Right lung (tissue), 10 donors: Measurements from ENCODE around the gene PAQR8. TPM values are rescaled to one million over a fixed set of nuclear protein-coding genes. Genes with fewer than 3 reads are reported as not detected.

Experiments used
- DNase-seq, 2 donors: peaks; one replicate each; pipeline ENCODE4 v3.0.0-alpha.2; 2013
- long read RNA-seq, 8 donors: transcript quantifications; one replicate each; lab custom pipeline, GENCODE V29; 2026
- polyA plus RNA-seq, 5 donors: library from polyadenylated mRNA; unstranded; fragments of 120-200 nt; gene quantifications; one replicate each; pipeline versions ENCODE4 v1.2.1 to v1.2.3, GENCODE V29; 2013; ENCODE audit warnings: inconsistent platforms in 1 of 5, low replicate concordance in 1 of 5; ENCODE audit not compliant: insufficient read length in 5 of 5, insufficient read depth in 1 of 5

PAQR8 gene, protein sequence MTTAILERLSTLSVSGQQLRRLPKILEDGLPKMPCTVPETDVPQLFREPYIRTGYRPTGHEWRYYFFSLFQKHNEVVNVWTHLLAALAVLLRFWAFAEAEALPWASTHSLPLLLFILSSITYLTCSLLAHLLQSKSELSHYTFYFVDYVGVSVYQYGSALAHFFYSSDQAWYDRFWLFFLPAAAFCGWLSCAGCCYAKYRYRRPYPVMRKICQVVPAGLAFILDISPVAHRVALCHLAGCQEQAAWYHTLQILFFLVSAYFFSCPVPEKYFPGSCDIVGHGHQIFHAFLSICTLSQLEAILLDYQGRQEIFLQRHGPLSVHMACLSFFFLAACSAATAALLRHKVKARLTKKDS
- polyA plus RNA-seq, result 10 to 100 TPM; 13.4 to 20.8 (median 17.6) TPM
- long read RNA-seq, donor 1, full-length matches to known transcripts, result 11 of 11 reads
- long read RNA-seq, donor 1, partial matches to known transcripts, result 0 of 11 reads
- long read RNA-seq, donor 1, other reads (novel, unspliced or antisense), result 0 of 11 reads
- long read RNA-seq, donor 2, full-length matches to known transcripts, result 5 of 5 reads
- long read RNA-seq, donor 2, partial matches to known transcripts, result 0 of 5 reads
- long read RNA-seq, donor 2, other reads (novel, unspliced or antisense), result 0 of 5 reads
- long read RNA-seq, donor 3, full-length matches to known transcripts, result 7 of 24 reads
- long read RNA-seq, donor 3, partial matches to known transcripts, result 17 of 24 reads
- long read RNA-seq, donor 3, other reads (novel, unspliced or antisense), result 0 of 24 reads
- long read RNA-seq, donor 4, full-length matches to known transcripts, result 5 of 5 reads
- long read RNA-seq, donor 4, partial matches to known transcripts, result 0 of 5 reads
- long read RNA-seq, donor 4, other reads (novel, unspliced or antisense), result 0 of 5 reads
- long read RNA-seq, donor 5, full-length matches to known transcripts, result 13 of 13 reads
- long read RNA-seq, donor 5, partial matches to known transcripts, result 0 of 13 reads
- long read RNA-seq, donor 5, other reads (novel, unspliced or antisense), result 0 of 13 reads
- long read RNA-seq, donor 6, full-length matches to known transcripts, result 8 of 8 reads
- long read RNA-seq, donor 6, partial matches to known transcripts, result 0 of 8 reads
- long read RNA-seq, donor 6, other reads (novel, unspliced or antisense), result 0 of 8 reads
- long read RNA-seq, donor 7, full-length matches to known transcripts, result 5 of 5 reads
- long read RNA-seq, donor 7, partial matches to known transcripts, result 0 of 5 reads
- long read RNA-seq, donor 7, other reads (novel, unspliced or antisense), result 0 of 5 reads
- long read RNA-seq, donor 8, full-length matches to known transcripts, result 3 of 3 reads
- long read RNA-seq, donor 8, partial matches to known transcripts, result 0 of 3 reads
- long read RNA-seq, donor 8, other reads (novel, unspliced or antisense), result 0 of 3 reads

DNA sequence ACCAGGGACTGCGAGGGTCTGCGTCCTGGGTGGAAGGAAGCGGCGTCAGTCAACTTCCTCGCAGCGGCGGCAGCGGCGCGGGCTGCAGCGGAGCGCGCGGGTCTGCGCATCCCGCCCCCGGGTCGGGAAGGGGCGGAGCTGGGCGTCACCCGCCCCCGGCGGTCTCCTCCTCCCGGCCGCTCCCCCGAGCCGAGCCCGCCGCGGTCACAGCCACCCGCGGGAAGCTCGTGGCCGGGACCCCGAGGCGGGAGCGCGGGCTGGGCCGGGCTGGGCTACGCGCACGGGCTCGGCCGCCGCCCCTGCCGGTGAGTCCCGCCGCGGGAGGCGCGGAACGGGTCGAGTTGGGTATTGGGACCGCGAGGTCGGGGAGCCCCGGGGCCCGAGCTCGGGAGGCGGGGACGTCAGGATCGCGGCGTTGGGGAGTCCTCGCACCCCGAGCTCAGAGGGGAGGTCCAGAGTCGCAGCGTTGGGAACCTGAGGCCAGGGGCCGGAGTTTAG is at the start of gene PAQR8:
Gene PAQR8, plus strand, starts transcription at position 207 of the 498 bp plus-strand sequence. CDS start 41,063 bp downstream, outside the sequence.
- peak; percentile 80 to 81 for DNase-seq

DNA sequence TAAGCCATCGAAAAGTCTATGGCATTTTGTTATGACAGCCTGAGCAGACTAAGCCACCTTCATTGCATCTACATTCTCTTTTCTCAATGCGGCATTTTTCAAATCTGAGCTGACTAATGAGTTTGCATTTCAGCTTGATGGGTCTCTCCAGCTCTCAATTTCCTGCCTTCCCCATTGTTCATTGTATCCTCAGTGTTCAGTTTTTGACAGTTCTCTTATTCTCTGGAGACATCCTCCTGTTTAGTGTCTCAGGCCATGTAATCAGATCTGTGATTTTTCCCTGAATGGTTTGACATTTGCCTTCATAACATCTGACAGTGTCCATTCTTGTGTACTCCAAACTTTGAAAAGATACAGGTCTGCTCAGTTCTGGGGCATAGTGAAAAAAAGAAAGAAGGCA is 49.5 kb upstream of the PAQR8 start:
- no peak for DNase-seq

DNA sequence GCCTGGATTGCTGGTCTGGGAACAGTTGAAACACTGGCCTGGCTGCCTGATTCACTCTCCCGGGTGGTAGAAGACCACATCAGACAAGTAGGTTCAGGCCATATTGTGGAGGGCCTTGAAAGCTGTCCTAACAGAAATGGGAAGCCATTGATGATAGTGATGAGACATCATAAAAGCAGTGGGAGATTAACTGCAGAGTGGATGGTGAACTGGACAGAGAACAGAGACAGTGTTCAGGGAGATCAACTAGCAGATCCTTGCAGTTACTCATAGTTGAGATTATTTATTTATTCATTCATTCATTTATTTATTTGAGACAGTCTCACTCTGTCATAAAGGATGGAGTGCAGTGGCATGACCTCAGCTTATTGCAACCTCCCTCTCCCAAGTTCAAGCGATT is 47.2 kb upstream of the PAQR8 start:
- DNase-seq, result no peak

DNA sequence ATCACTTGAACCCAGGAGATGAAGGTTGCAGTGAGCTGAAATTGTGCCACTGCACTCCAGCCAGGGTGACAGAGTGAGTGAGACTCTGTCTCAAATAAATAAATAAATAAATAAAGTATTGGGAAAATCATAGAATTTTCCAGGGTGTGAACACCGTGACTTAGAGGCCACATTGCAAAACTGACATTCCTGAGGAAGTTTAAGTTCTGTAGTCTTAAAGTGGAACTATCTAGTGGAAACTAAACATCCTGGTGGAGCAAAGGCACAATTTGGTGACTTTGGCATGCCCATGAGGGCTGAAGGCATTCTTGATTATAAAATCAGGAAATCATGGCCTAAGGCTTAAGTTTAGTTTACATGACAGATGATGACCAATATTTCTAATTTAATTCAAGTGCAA is 44.7 kb upstream of the PAQR8 start:
- no peak for DNase-seq

DNA sequence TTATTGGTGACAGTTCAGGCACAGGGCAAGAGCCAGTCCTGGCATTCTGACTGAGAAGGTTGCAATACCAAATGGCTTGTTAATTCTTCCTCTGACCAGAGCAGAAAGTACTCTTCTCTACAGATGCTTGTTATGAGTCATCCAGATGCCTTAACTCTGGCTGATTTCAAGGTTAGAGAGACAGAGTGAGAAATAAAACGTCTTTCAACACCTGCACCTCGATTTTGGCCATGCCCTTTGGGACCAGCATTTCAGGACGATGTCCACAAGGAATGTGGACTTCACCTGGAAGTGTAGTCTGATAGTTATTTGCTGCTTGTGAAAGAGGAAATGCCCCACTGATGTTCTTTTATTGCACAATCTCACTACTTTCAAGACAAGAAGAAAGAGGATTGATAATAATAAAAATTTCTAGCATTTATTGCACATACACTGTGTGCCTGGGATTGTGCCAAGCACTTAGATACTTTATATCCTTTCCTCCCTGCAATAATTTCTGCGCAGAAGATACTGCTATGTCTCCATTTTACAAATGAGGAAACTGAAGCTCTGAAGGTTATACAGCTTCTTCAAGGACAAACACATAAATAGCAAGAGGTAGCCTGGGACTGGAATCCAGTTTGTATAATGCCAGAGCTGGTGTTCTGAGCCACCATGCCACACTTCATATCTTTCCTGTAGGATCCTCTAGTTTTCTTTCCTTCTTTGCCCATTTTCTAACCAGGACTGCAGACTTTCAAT is 43.9 kb upstream of the PAQR8 start:
- no peak for DNase-seq

DNA sequence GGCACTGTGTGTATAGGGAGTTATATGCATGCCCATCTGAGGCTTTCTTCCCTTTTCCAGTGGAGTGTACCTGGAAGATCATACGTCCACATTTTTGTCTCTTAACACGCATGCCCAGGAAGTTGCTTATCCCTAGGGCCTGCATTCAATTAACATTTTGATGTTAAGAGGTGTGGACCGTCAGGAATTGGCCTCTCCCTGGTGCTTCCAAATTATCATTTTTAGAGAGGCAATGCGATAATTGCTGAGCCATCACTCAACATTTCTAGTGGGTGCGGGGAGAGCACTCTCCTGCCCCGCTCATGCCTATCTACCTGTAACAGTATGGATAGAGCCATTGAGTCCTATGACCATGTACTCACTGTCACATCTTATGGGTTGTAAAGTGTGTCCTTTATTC is 37.8 kb upstream of the PAQR8 start:
- DNase-seq, result no peak

DNA sequence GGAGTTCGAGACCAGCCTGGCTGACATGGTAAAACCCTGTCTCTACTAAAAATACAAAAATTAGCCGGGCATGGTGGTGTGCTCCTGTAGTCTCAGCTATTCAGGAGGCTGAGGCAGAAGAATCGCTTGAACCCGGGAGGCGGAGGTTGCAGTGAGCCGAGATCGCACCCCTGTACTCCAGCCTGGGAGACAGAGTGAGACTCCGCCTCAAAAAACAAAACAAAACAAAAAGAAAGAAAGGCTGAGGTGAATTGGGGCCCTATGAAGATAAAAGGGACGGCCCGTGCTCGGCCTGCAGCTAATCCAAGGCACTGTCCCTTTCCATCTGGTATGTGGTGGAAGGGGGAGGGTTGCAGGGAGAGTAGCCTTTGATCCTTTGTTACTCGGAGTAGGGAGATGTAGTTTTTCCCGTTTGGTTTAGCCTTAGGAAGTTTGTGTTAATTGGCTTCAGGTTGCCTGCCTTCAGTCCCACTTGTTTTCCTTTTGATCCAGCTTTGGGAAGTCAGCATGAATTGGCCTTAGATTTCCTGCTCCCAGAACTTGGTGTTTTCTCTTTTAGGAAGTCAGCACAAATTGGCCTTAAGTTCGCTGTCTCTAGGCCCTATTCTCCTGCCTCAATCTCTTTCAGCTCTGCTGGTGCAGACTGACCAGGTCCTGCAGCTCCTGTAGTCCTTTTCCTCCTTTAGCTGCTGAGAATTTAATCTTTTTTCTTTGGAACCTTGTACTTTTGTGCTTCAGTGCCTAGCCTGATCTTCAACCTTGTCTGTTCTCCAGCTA is 36.1 kb upstream of the PAQR8 start:
- DNase-seq, result no peak

DNA sequence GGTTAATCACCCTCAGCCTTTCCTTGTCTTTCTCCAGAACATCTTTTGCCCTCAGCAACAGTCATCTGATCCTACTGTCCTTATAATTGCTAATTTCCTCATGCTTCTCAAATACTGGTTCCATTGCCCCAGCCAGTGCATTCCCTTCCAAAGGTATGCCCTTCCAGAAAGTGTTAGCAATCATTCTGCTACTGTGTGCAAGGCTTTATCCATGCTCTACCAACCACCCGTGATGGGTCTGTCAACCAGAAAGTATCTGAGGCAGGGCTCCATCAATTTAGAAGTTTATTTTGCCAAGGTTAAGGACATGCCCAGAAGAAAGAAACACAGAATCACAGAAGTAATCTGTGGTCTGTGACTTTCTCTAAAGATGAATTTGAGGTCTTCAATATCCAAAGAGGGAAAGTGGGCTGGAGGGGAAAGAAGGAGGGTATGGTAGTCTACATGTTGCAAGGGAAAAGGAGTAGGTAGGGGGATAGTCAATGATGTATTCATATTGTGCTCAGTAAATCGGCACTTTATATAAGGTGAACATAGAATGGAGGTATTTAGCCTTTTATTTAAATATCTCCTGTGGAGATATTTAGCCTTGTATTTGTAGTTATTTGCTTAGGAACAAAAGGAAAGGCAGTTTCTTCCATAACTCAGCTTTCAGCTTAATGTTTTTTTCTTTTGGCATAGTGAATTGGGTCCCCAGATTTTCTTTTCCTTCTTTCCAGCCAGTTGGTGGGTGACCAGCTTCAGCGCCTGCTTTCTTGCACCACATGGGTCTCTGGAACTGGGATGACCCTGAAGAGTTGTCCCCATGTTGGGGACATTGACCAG is 35.2 kb upstream of the PAQR8 start:
- no peak for DNase-seq

DNA sequence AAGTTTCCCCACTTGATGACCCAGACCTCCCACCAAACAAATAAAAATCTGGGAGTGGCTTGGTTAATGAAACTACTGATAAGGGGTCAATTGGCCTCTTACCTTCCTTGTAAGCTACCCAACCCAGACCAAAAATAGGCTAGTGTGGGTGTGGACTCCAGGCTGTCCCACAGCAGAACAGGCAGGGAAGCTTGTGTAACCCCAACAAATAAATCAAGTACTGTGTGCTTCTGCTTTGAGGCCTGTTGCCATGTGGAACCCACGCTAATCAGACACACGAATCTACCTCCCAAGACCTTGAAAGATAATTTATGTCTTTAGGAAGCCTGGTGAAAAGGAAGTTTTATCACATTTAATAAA is 33.7 kb upstream of the PAQR8 start:
- DNase-seq, result no peak

DNA sequence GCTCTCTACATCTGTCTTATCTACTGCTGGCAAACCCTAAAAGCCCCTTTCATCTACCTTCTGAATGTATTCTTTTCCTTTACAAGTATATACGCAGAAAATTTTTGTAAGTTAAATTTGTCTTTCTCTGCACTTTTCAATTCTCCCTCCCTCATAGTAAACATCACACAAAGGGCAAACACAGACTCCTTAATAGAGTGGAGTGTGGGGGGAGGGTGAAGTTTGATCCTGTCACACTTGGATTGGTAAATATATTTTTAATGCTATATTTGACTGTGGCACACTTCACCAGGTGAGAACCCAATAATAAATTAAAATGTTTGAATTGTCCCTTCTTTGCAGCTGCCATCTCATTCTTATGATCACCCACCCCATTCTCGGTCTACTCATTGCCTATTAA is 33.2 kb upstream of the PAQR8 start:
- no peak for DNase-seq

DNA sequence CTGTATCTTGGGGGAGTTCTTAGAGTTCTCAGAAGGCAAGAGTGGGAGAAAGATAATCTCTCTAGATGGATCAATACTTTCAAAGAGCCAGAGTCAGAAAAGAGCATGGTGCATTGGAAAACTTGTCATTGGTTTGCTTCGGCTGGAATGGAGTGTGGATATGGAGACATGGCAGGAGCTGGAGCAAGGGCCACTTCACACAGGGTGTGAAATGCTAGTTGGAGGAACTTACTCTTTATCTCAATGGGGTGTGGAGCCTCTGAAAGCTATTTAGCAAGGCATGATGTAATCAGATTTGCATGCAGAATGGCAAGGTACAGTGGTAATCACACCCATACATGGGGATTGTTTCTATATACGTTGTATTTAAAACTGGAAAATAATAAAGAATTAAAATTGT is 31.5 kb upstream of the PAQR8 start:
- DNase-seq, result no peak

DNA sequence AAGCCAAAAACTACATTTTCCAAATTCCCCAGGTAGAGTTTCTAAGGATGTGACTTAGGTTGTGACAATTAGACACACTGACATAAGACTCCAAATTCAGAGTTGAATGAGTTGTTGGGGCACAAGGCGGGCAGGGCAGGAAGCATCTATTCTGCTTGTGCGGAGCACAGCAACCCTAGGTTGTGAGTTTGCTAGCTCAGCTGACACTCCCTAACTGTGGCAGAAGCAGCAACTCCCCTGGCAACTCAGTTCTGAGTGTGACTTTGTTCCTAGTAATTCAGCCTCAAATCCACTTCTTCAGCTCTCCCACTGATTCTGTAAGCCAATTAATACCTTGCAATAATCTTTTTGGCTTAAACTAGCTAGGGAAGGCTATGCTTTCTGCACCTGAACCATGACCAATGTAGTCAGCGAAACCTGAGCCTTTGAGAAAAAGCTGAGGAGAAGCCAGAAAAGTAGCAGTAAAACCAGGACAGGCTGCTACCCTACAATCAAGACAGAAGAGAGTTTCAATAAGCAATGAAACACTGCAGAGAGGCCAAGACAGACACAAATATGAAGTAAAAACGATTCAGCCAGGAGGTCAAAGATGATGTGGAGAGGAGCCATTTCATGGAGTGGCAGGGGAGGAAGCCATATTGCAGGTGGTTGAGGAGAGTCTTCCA is 30.0 kb upstream of the PAQR8 start:
- DNase-seq, result no peak

DNA sequence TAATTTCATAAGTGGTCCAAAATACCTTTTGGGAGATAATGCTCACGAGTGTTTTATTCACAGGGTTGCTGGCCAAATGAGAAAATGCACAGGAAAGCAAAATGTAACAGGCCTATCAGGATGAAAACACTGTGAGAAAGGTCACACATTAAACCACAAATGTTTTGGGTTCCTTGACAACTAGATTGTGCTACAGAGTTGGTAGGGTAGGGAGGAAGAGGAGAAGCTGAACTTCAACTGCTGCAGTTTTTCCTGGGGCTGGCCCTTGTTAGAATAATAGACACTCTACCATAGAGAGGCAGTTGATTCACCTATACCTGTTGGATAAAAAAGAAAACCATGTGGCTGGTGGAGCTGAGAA is 28.1 kb upstream of the PAQR8 start:
- no peak for DNase-seq

DNA sequence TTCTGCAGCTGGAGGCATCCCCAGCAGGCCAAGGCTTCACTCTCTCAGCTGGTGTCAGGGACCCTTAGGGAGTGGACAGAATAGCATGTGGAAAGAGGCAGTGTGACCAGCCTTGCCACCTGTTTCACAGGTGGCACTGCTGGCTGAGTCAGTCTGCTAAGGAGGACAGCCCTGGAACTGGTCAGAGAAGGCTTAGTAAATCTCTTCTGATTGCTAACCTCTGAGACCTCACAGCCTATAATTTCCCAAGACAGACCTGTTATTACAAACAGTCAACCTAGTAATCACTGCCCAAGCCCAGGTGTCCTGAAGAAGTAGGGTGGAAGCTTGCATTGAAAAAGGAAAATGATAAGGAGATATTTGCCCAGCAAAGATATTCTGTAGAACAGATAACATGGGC is 26.4 kb upstream of the PAQR8 start:
- DNase-seq, result no peak

DNA sequence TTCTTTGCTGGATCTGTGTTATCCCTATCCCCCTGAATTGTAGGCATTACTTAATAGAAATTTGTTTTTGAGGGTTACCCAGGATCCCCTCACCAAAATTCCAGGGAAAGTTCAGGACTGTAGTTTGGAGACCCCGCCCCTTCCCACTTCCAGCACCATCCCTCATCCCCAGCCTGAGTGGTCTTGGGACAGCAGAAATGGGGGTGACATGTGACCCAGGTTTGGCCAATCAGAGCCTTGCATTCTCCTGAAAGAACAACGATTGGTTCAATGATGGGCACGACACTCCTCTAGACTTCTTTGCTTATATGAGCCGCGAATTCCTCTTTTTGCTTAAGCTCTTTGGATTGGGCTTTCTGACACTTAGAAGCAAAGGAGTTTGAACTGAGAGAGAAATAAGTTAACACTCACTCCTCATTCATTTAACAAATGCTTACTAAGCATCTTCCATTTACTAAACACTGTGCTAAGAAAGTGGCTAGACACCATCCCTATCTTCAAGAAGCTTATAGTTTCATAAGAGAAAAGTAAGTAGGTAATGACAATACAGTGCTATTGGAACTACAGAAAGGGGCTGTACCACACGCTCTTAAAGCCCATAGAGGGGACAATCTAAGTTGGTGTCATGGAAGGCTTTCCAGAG is 24.9 kb upstream of the PAQR8 start:
- no peak for DNase-seq

DNA sequence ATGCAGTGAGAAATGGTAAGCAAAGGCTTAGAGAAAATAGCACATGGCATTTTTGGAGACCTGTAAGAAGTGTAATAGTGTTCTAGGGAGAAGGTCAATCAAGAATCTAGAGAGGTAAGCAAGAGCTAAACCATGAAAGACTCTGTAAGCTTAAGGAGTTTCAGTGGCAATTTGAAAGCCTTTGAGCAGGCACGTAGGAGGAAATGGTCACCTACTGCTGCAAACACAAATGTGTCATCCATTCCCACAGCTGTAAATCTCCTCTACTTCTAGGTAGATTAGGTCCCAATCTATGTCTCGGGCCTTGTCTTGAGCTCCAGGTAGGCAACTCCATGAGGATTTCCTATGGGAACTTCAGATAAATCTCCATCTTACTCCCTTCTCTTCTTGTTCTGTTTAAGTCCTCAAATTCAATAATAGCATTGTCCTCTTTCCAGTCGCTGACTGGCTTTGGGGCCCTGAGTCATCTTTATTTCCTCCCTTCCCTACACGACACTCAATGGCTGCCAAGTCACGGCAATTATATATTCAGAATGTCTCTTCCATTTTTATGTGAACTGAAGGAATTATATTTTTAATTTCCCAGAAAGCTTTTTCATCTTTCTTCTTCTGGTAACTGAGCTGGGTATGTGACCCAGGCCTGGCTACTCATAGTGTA is 24.2 kb upstream of the PAQR8 start:
- DNase-seq, result no peak

DNA sequence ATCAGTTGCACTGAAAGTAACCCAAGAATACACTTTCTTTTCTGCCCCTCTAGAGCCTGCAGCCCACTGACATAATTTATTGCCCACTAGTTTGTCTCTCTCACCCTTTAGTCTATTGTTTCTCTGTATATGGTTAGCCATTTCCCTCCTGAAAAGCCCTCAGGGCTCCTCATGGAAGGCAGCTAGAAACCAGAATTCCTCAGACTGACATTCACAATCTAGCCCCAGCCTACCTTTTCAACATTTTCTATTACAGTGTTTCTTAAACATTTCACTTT is 21.4 kb upstream of the PAQR8 start:
- DNase-seq, result no peak
